Measurements from ENCODE around the gene MPV17L2.

DNA sequence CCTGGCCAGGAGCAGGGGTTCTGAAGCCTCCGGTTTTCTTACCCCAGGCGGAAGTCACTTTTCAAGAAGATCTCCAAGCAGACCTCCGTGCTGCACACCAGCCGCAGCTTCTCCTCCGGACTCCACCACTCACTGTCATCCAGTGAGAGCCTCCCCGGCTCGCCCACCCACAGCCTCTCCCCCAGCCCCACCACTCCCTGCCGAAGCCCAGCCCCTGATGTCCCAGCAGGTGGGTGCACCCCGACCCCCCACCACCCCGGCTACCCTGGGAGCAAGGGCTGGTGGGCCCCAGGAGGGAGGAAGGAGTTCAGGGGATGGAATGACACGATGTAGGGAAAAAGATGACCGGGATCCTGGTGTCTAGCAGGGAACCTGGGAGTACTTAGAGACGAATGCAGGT, 45.6 kb upstream of the MPV17L2 start:
- TF ChIP-seq, protein P1, sequence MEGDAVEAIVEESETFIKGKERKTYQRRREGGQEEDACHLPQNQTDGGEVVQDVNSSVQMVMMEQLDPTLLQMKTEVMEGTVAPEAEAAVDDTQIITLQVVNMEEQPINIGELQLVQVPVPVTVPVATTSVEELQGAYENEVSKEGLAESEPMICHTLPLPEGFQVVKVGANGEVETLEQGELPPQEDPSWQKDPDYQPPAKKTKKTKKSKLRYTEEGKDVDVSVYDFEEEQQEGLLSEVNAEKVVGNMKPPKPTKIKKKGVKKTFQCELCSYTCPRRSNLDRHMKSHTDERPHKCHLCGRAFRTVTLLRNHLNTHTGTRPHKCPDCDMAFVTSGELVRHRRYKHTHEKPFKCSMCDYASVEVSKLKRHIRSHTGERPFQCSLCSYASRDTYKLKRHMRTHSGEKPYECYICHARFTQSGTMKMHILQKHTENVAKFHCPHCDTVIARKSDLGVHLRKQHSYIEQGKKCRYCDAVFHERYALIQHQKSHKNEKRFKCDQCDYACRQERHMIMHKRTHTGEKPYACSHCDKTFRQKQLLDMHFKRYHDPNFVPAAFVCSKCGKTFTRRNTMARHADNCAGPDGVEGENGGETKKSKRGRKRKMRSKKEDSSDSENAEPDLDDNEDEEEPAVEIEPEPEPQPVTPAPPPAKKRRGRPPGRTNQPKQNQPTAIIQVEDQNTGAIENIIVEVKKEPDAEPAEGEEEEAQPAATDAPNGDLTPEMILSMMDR (IDR thresholded peaks at IDR 0.05): no peak
- no peak for TF ChIP-seq POLR2A (IDR thresholded peaks at IDR 0.05)

All from adrenal gland (tissue), 5 donors.